WI38 (cell line): ENCODE results near the gene BCL2.

Experiments
- H3K4me3 ChIP-seq: 2 replicates; pipeline ENCODE4 v1.5.1; 2011; ENCODE audit warnings: low read depth, mild to moderate bottlenecking, control low read depth, low read length
- CTCF ChIP-seq: IDR thresholded peaks from 2 replicates; pipeline ENCODE4 v1.5.1; 2012; ENCODE audit warnings: low read depth, mild to moderate bottlenecking, control low read depth, low read length

The BCL2 gene

GRCh38 chr18:63099848-63100629, 219.5 kb downstream of the BCL2 start:
- no peak for TF ChIP-seq CTCF
- H3K4me3 ChIP-seq: no peak overlapping the region

GRCh38 chr18:63099091-63099840, 220.3 kb downstream of the BCL2 start:
- no peak for TF ChIP-seq CTCF
- no peak overlapping the region for H3K4me3 ChIP-seq

- no peak for TF ChIP-seq CTCF
- no peak overlapping the region for H3K4me3 ChIP-seq
Measured at GRCh38 chr18:63098018-63098981, 221.3 kb downstream of the BCL2 start.

GRCh38 chr18:63097178-63097577, 222.4 kb downstream of the BCL2 start:
- no peak for TF ChIP-seq CTCF
- H3K4me3 ChIP-seq: no peak overlapping the region

- H3K4me3 ChIP-seq: no peak overlapping the region
- TF ChIP-seq CTCF: no peak
Measured at GRCh38 chr18:63096327-63096874, 223.2 kb downstream of the BCL2 start.

GRCh38 chr18:63095768-63096167, 223.8 kb downstream of the BCL2 start:
- H3K4me3 ChIP-seq: no peak overlapping the region
- no peak for TF ChIP-seq CTCF
